IPS-18c (cell line): Measurements from ENCODE around the gene SAP25.

Experiments used
- H3K4me3 ChIP-seq: 2 replicates; pipeline ENCODE4 v1.7.0; 2013; ENCODE audit warnings: low read depth, mild to moderate bottlenecking, low read length, moderate library complexity; ENCODE audit not compliant: insufficient read depth
- H3K9me3 ChIP-seq: one replicate; pipeline ENCODE4 v1.6.1; 2013; ENCODE audit warnings: mild to moderate bottlenecking, low read length, moderate library complexity; ENCODE audit not compliant: control insufficient read depth, insufficient read depth

Gene SAP25

GRCh38 chr7:100600730-100601038 lies 27.0 kb upstream of the SAP25 start:
- H3K9me3 ChIP-seq, result no peaks in the 10 kb centered on the region

GRCh38 chr7:100599911-100600729 lies 26.4 kb upstream of the SAP25 start:
- Histone ChIP-seq H3K4me3 (no peak overlapping the region; the same call in 1 of the 2 replicates), H3K9me3 (no peaks in the 10 kb centered on the region)

More at GRCh38 chr7:100600730-100601038, 27.0 kb upstream of the SAP25 start:
- no peak overlapping the region; the same call in 1 of the 2 replicates for H3K4me3 ChIP-seq

GRCh38 chr7:100598425-100598824 lies 24.7 kb upstream of the SAP25 start:
- no peaks in the 10 kb centered on the region for H3K9me3 ChIP-seq
- no peak overlapping the region for H3K4me3 ChIP-seq

GRCh38 chr7:100595188-100595587 lies 21.5 kb upstream of the SAP25 start:
- Histone ChIP-seq H3K9me3 (no peaks in the 10 kb centered on the region), H3K4me3 (no peak overlapping the region)

GRCh38 chr7:100591596-100591995 lies 17.9 kb upstream of the SAP25 start:
- no peak overlapping the region for H3K4me3 ChIP-seq
- H3K9me3 ChIP-seq, result no peaks in the 10 kb centered on the region

GRCh38 chr7:100590077-100590737 lies 16.5 kb upstream of the SAP25 start:
- Histone ChIP-seq H3K9me3 (no peaks in the 10 kb centered on the region), H3K4me3 (no peak overlapping the region; the same call in 1 of the 2 replicates)

- H3K4me3 ChIP-seq, result no peak overlapping the region; the same call in 1 of the 2 replicates
- H3K9me3 ChIP-seq, result no peaks in the 10 kb centered on the region
Measured at GRCh38 chr7:100589341-100589947, 15.7 kb upstream of the SAP25 start.

GRCh38 chr7:100588438-100588837 lies 14.7 kb upstream of the SAP25 start:
- Histone ChIP-seq H3K9me3 (no peaks in the 10 kb centered on the region), H3K4me3 (no peak overlapping the region)

GRCh38 chr7:100586266-100587025 lies 12.7 kb upstream of the SAP25 start, which contains the start of gene FBXO24:
Gene FBXO24 (plus strand): TSS chr7:100586328. CDS start chr7:100586626, 298 bp downstream.
- H3K4me3 ChIP-seq, result peak within 1 kb of the TSS; percentile 92

GRCh38 chr7:100585511-100586265 lies 12.0 kb upstream of the SAP25 start, which contains the start of gene LRCH4:
Gene LRCH4 (minus strand): TSS chr7:100586129. CDS start chr7:100586100, 29 bp downstream.
- H3K9me3 ChIP-seq, result no peaks in the 10 kb centered on the region
- H3K4me3 ChIP-seq, result peak within 1 kb of the TSS; percentile 92

More at GRCh38 chr7:100586266-100587025, 12.7 kb upstream of the SAP25 start, which contains the start of gene FBXO24:
- H3K9me3 ChIP-seq, result no peaks in the 10 kb centered on the region

- Histone ChIP-seq H3K9me3 (no peaks in the 10 kb centered on the region), H3K4me3 (peak overlapping the region; percentile 92)
Measured at GRCh38 chr7:100584683-100585510, 11.2 kb upstream of the SAP25 start.

GRCh38 chr7:100584054-100584682 lies 10.5 kb upstream of the SAP25 start:
- no peaks in the 10 kb centered on the region for H3K9me3 ChIP-seq
- peak overlapping the region; percentile 92 for H3K4me3 ChIP-seq

GRCh38 chr7:100583132-100584053 lies 9.7 kb upstream of the SAP25 start:
- Histone ChIP-seq H3K4me3 (0 out of 2 replicates have a peak overlapping the region, but pooled peaks have one; percentile 24), H3K9me3 (no peaks in the 10 kb centered on the region)

GRCh38 chr7:100582650-100583049 lies 8.9 kb upstream of the SAP25 start:
- no peaks in the 10 kb centered on the region for H3K9me3 ChIP-seq

More at GRCh38 chr7:100582650-100583049, 8.9 kb upstream of the SAP25 start:
- H3K4me3 ChIP-seq, result no peak overlapping the region
